Mammary epithelial cell (primary cell): ENCODE results near the gene CCNO.

ENCODE experiments used
- EZH2 ChIP-seq: IDR thresholded peaks from 2 replicates; pipeline ENCODE4 v1.6.1; 2012; ENCODE audit warnings: low read length, inconsistent platforms, borderline replicate concordance
- TF ChIP-seq, protein P1 (sequence below), 2 donors: IDR thresholded peaks in 1 of 2; conservative IDR thresholded peaks in 1 of 2; 2 replicates each; pipeline ENCODE4 v1.5.1; 2011 to 2012; ENCODE audit warnings: inconsistent platforms in 2 of 2, low read length in 2 of 2, mild to moderate bottlenecking in 2 of 2, control low read depth in 1 of 2, low read depth in 1 of 2; ENCODE audit not compliant: insufficient read depth in 1 of 2; ENCODE audit errors: extremely low read depth in 1 of 2

DNA sequence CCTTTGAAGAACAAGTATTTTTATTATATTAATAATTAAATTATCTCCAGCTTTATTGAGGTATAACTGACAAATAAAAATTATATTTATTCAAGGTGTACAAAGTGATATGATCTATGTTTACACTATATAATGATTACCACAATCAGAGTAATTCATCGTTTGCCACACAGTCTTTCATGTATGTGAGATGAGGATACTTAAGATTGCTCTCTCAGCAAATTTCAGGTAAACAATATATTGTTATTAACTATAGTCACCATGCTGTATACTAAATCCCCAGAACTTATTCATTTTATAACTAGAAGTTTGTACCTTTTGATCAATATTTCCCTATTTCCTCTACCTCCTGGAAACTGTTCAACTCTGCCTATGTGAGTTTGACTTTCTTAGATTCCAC is 16.7 kb upstream of the CCNO start:
- TF ChIP-seq, protein P1, sequence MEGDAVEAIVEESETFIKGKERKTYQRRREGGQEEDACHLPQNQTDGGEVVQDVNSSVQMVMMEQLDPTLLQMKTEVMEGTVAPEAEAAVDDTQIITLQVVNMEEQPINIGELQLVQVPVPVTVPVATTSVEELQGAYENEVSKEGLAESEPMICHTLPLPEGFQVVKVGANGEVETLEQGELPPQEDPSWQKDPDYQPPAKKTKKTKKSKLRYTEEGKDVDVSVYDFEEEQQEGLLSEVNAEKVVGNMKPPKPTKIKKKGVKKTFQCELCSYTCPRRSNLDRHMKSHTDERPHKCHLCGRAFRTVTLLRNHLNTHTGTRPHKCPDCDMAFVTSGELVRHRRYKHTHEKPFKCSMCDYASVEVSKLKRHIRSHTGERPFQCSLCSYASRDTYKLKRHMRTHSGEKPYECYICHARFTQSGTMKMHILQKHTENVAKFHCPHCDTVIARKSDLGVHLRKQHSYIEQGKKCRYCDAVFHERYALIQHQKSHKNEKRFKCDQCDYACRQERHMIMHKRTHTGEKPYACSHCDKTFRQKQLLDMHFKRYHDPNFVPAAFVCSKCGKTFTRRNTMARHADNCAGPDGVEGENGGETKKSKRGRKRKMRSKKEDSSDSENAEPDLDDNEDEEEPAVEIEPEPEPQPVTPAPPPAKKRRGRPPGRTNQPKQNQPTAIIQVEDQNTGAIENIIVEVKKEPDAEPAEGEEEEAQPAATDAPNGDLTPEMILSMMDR (conservative IDR thresholded peaks at IDR 0.05 in 1 of 2, IDR thresholded peaks at IDR 0.05 in 1 of 2; ENCODE audit: extremely low read depth in 1 of 2, insufficient read depth in 1 of 2, low read depth in 1 of 2, low read length in 2 of 2) = no peak
- TF ChIP-seq EZH2 = no peak
